ENCODE measurements around the gene SPRED2.

DNA sequence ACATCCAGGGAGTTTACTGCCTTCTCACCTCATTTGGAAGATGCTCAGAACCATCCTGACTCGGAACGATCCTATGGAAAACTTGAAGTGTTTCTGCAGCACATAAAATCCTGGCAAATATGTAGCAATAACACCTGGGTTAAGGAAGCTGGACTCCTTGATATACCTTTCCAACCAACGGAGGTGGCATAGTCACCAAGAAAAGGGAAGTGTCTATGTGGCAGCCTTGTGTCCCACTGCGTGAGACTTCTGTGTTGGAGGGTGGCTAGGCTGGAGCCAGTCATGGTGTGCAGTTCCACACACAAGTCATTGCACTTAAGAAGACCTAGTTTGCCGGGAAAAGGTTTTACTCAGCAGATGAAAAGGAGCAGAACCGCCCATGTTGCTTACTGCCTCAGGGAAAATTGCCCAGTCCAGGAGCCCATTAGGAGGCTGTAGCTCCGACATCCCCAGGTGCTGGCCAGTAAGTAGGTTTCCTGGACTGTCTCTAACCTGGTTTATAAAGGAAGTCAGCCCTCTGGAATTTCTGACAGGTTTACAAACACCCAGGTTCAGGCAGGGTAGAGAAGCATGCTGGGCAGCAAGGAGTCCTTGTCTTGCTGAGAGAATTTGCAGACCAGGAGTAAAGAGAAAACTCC is 46.2 kb upstream of the SPRED2 start:
- TF ChIP-seq POLR2A (IDR thresholded peaks at IDR 0.05; ENCODE audit: low read length) (no peak), GATA1 (IDR thresholded peaks at IDR 0.05; ENCODE audit: low read depth, low read length) (no peak)
